Dermis blood vessel endothelial cell (primary cell): ENCODE results near the gene PCF11. TPM values are rescaled to one million over a fixed set of nuclear protein-coding genes. Genes with fewer than 3 reads are reported as not detected.
"Not testable (repeated sequence)": the region's sequence is repeated elsewhere in the genome, so short reads cannot be mapped to it uniquely, and the experiment has no call there.

ENCODE experiments used
- DNase-seq: peaks from one replicate; pipeline ENCODE4 v3.0.0; 2010
- total RNA-seq: library from RNA; depleted of rRNA; stranded (reverse); fragments of >200 nt; gene quantifications from 2 replicates; pipeline ENCODE4 v1.2.3, GENCODE V29; 2014

The PCF11 gene
- total RNA-seq, 1 donor from 2014 or later, result 44.4 TPM

DNA sequence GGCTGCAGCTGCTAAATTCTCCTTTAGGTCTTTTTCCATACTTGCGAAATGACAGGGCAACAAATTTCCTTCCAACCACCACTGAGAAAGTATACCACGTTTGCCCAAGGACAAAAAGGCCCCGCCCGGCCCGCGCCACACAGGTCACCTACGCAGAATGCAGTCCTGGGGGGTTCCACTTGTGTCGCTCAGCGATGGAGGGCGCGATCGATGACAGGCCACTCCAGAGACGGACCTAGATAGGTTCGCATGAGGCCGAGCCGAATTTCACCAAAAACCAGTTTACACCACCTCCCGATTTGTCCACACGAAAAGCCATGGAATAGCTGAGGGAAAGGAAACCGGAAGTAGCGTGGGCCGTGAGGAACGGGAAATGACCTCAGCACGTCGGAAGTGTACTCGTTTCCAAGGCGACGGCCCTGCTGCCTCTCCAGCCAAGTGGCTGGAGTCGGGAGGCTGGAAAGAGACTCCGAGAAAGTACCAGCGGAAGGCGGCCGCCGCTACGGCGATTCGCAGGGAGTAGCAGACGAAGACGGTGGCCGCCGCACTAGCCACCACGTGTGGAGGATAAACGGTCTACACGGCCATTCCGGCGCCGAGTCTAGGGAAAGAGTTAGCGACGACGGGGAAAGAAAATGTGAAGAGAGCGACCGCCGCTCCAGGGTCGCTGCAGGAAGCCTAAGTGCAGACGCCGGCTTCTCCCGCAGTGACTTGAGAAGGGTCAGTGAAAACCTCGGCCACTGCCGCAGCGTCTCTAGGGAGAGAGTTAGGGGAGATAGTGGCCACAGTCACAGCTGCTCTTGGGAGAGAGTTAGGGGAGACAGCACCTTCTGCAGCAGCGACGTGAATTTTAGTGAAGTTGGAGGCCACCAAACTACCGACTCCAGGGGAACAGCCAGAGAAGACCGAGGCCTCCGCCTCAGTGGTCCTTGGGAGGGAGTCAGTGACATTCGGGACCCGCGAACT, 36.7 kb downstream of the PCF11 start, which contains the start of gene ANKRD42:
Gene ANKRD42 (plus strand): TSS at position 398 of the 966 bp plus-strand sequence. CDS start 959 bp downstream, outside the sequence.
- peak; percentile 98 for DNase-seq

DNA sequence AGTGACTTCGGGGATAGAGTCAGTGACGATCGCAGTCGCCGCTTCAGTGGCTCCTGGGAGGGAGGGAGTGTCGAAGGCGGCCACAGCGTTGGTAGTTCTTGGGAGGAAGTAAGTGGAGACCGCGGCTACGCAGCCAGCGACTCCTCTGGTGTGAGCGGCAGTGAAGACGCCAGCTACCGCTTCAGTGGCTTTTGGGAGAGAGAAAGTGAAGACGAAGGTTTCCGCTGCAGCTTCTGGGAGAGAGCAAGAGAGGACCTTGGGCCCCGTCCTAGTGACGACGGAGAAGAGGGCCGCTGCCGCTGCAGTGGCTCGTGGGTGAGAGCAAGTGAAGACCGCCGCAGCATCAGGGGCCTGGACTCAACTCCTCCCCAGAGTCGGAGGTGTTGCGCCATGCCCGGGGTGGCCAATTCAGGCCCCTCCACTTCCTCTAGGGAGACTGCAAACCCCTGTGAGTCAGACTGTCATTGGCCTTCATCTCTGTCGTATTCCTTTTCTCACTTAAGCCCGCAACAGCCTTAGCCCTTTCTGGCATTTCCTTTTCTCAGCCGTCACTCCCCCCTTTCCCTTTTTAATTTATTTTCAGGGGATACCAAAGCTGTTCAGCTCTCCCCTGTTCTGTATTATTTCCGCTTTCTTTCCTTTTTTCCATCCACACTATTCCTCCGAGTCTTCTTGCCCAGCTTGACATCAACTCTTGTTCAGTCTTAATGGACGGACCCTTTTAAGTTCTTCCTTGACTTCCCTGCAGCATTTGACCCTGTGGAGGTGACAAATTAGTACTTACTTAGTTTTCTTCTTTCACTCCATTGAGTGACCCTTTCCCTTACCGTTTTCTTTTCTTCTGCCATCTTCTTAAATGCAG, 37.6 kb downstream of the PCF11 start:
- peak; percentile 62 for DNase-seq

DNA sequence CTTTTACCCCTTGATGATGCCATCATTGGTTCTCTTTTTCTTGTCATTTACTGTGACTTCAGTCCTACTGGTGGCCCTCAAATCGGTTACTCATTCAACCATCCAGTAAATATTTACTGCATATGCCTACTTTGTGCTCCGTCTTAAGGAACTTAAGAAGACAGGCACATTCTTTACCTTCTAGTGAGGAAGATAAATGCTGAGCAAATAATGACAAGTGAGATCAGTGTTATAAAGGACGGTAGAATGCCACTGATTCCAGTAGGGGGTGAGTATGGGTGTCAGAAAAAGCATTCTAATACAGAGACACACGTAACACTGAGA, 38.2 kb downstream of the PCF11 start:
- DNase-seq, result no peak

DNA sequence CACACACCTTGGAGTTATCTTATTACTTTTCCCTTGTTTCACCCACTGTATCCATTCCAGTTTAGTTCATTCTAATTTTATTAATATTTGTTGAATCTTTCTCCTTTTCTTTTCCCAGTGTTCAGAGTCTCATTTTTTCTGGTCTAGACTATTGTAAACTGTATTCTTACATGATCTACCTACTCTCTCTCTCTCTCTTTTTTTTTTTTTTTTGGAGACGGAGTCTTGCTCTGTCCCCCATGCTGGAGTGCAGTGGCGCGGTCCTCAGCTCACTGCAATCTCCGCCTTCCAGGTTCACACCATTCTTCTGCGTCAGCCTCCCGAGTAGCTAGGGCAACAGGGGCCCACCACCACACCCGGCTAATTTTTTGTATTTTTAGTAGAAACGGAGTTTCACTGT, 38.7 kb downstream of the PCF11 start:
- DNase-seq, result no peak

DNA sequence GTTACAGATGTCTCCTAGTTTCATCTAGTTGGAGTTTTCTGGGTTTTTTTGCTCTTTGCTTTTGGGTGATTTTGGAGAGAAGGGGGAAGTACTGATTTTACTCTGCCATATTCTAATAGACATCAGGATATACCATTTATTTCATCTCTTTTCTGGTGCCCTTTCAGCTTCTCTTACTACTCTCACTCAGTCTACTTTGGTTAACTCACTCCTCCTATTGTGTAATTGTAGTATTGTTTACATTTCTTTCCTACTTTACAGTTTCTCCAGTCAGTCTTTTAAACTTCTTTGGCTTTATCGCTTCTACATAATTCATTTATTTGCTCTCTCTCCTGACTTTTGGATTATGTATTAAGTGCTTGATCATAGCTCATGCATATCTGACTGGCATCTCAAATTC, 43.1 kb downstream of the PCF11 start:
- no peak for DNase-seq

GRCh38 chr11:83205608-83206185, 48.8 kb downstream of the PCF11 start:
- DNase-seq, result no peak

- DNase-seq, result no peak
Observed at GRCh38 chr11:83206221-83206620, 49.3 kb downstream of the PCF11 start.

DNA sequence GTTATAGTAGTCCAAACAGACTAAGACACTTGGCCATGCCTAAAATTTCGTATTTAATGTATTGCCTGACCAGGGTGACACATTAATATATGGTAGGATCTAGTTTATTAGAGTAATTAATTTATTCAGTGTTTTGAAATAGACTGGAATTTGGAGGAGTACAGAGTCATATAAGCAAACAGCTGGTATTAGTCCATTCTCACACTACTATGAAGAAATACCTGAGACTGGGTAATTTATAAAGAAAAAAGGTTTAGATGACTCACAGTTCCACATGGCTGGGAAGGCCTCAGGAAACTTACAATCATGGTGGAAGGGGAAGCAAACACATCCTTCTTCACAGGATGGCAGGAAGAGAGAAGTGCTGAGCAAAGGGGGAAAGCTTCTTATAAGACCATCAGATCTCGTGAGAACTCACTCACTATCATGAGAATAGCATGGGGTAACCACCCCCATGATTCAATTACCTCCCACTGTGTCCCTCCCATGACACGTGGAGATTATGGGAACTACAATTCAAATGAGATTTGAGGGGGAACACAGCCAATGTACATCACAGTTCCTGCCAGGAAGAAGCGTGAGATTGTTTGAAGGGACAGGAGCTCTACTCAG, 49.9 kb downstream of the PCF11 start:
- not testable (repeated sequence) for DNase-seq

GRCh38 chr11:83219095-83219494, 62.2 kb downstream of the PCF11 start:
- DNase-seq, result peak; percentile 5

DNA sequence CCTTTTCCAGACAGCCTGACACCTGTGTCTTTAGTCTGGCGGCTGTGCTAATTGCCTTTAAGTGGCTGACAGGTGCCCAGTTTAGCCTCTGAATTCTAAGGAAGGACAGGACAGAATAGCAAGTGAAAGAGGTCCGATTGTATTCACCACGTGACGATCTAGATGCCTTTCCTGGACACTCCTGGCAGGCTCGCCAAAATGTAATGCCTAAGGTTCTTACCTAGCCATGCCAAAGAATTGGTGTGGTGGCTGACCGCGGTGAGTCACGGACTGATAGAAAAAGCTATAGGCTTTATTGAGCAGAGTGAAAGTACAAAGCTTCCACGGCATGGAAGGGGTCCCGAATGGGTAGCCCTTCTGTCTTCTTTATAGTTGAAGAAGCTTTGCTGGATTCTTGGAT, 63.3 kb downstream of the PCF11 start:
- DNase-seq, result no peak

GRCh38 chr11:83221694-83222093, 64.8 kb downstream of the PCF11 start:
- no peak for DNase-seq

GRCh38 chr11:83222499-83222898, 65.6 kb downstream of the PCF11 start:
- DNase-seq, result no peak

DNA sequence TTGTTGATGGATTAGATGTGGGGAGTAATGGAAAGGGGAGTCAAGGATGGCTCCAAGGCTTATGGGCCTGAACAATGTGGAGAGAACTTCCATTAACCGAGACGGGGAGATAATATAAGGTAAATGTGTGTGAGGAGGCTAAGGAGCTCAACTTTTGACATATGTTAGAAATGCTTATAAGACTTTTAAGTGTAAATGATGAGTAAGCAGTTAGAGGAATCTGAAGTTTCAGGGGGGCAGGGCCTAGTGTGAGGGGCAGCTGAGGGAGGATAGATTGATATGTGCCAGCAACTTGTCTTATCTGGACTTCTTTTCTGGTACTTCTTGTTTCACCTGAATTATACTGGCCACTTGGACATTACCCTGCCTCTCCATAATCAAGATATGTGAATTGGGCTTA, 66.5 kb downstream of the PCF11 start:
- no peak for DNase-seq

DNA sequence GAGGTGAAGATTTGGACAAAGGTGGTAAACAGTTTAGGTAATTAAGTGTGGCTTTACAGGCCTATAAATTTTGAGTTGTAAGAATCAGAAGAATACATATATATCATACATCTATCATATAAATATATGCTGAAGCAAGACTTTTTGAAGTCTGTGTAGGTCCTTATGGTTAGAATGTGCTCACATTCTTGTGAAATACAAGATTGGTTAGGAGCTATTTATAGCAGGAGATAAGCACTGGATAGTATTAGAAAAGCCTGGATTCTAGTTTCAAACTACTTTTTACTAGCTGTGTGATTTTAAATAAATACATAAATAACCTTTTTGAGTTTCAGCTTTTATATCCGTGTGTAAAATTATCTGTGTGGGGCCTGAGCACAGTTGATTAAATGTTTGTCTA, 78.9 kb downstream of the PCF11 start:
- no peak for DNase-seq

Other genes starting within 250 kb of the PCF11 start
- gene RAB30, start 85.2 kb upstream of the PCF11 start, total RNA-seq, result 11.2 and 23.1 TPM in 2 replicates
- 2.3 and 3.9 TPM in 2 replicates for gene ANKRD42, start 36.6 kb downstream of the PCF11 start, total RNA-seq
- gene CCDC90B, start 129.2 kb downstream of the PCF11 start, total RNA-seq, result 60.7 and 64.2 TPM in 2 replicates